OCI-LY3 (cell line): ENCODE measurements around the gene TPRA1.

ENCODE experiments used
- H2AFZ ChIP-seq: fragments of 200-600, 300-600 bp; shearing (Covaris generic); 2 replicates; pipeline ENCODE4 v1.6.0; 2014; ENCODE audit warnings: antibody characterized with exemption, low read depth, low read length
- H3K27ac ChIP-seq: fragments of 200-600, 300-600 bp; sonication (generic); 2 replicates; pipeline ENCODE4 v1.5.1; 2014; ENCODE audit warnings: mild to moderate bottlenecking, low read length, moderate library complexity, mixed read lengths
- H3K27me3 ChIP-seq: fragments of 200-600, 300-600 bp; sonication (generic); 2 replicates; pipeline ENCODE4 v1.6.1; 2014; ENCODE audit warnings: low read depth, low read length, mixed read lengths
- H3K36me3 ChIP-seq: fragments of 200-600, 300-600 bp; sonication (generic); replicated peaks from 2 replicates; pipeline ENCODE3; 2014; ENCODE audit warnings: low read depth, low read length, mixed read lengths
- H3K4me1 ChIP-seq: fragments of 300-600, 200-600 bp; sonication (generic); 2 replicates; pipeline ENCODE4 v1.6.1; 2014; ENCODE audit warnings: low read length, mixed read lengths
- H3K4me2 ChIP-seq: fragments of 200-600, 300-600 bp; sonication (generic); 2 replicates; pipeline ENCODE4 v1.6.1; 2014; ENCODE audit warnings: low read length, mixed read lengths
- H3K4me3 ChIP-seq: fragments of 300-600, 200-600 bp; sonication (generic); 2 replicates; pipeline ENCODE4 v1.5.1; 2014; ENCODE audit warnings: antibody characterized with exemption, mild to moderate bottlenecking, low read length, moderate library complexity
- H3K79me2 ChIP-seq: fragments of 300-600, 200-600 bp; shearing (Covaris generic); 2 replicates; pipeline ENCODE4 v1.6.1; 2014; ENCODE audit warnings: mild to moderate bottlenecking, low read length, mixed read lengths
- H3K9ac ChIP-seq: fragments of 300-600, 200-600 bp; shearing (Covaris generic); 2 replicates; pipeline ENCODE4 v1.6.0; 2014; ENCODE audit warnings: mild to moderate bottlenecking, low read length, moderate library complexity
- H3K9me3 ChIP-seq: fragments of 200-600, 300-600 bp; shearing (Covaris generic); 2 replicates; pipeline ENCODE4 v1.6.1; 2014; ENCODE audit warnings: low read length, mixed read lengths; ENCODE audit not compliant: insufficient read depth
- H4K20me1 ChIP-seq: fragments of 200-600, 300-600 bp; sonication (generic); 2 replicates; pipeline ENCODE4 v1.6.1; 2016; ENCODE audit warnings: low read length, mixed read lengths; ENCODE audit not compliant: insufficient read depth
- CTCF ChIP-seq: fragments of 200-600, 300-600 bp; sonication (generic); IDR thresholded peaks from 2 replicates; pipeline ENCODE4 v1.5.1; 2014; ENCODE audit warnings: antibody characterized with exemption, low read length, low read depth
- EZH2phosphoT487 ChIP-seq: fragments of 200-600 bp; shearing (Covaris generic); IDR thresholded peaks from 2 replicates; pipeline ENCODE4 v1.6.1; 2018; ENCODE audit warnings: antibody characterized with exemption, mixed run types, low read depth

TPRA1 gene

DNA sequence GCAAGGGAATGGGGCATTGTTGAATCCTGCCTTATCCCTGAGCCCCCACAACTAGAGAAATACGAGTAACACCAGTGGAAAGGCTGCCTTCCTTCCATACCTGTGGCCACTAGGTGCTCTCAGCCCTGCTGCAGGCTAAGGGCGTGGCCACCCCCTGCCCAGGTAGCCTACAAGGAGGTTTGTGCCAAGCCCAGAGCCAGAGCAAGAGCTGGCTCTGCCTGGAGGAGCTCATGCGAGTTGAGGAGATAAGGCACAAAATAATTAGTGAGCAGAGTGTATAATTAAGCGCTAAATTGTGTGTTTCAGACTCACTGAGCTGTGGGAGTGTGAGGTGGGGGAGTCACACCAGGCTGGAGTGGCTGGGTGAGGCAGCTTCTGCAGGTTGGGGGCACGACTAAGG is 49.2 kb downstream of the TPRA1 start:
- H4K20me1 ChIP-seq: no peaks in the 10 kb centered on the region
- H3K79me2 ChIP-seq: no peaks in the 10 kb centered on the region
- H3K9ac ChIP-seq: no peak overlapping the region
- H3K9me3 ChIP-seq: no peaks in the 10 kb centered on the region
- no peaks in the 10 kb centered on the region for H3K36me3 ChIP-seq
- no peak overlapping the region for H3K4me3 ChIP-seq
- no peak overlapping the region for H3K27ac ChIP-seq
- no peak overlapping the region for H3K4me2 ChIP-seq
- no peak overlapping the region for H2AFZ ChIP-seq
- TF ChIP-seq CTCF (no peak), EZH2phosphoT487 (no peak)
- H3K27me3 ChIP-seq: peaks cover 19% of the 10 kb centered on the region
- H3K4me1 ChIP-seq: no peaks in the 10 kb centered on the region

DNA sequence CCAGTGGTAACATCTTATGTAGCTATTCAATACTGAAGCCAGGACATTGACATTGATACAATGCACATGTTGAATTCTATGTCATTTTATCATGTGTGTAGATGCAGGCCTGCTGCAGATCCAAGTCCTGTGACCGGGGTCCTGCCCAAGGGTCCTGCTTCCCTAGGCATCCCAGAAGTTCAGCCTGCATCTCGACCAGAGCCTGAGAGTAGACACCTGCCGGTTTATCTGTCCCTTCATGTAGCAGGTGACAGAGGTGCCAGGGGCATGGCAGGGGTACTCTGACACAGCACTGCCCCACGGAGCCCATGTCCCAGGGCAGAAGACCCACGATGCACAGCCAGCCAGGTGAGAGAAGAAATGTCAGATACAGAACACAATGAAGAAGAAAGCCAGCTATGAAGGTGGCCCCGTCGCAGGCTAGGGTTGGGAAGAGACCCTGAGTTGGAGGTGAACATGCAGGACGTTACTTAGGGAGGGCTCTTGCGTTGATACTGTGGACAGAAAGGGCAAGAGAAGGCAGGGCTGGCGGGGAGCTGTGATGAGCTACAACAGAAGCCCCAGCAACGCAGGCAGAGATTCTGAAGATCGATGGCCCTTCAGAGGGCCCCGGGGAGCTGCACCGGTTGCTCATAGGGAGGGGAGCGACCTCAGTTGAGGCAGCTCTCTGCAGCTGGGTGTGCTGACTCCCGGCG is 51.0 kb downstream of the TPRA1 start:
- no peaks in the 10 kb centered on the region for H3K9me3 ChIP-seq
- no peak overlapping the region for H3K27ac ChIP-seq
- H3K9ac ChIP-seq: no peak overlapping the region
- no peaks in the 10 kb centered on the region for H4K20me1 ChIP-seq
- no peak for TF ChIP-seq EZH2phosphoT487
- no peak for TF ChIP-seq CTCF
- H3K79me2 ChIP-seq: no peaks in the 10 kb centered on the region
- H3K4me3 ChIP-seq: no peak overlapping the region
- H2AFZ ChIP-seq: no peak overlapping the region
- H3K4me2 ChIP-seq: no peak overlapping the region
- peaks cover 19% of the 10 kb centered on the region for H3K27me3 ChIP-seq
- H3K36me3 ChIP-seq: no peaks in the 10 kb centered on the region
- H3K4me1 ChIP-seq: no peaks in the 10 kb centered on the region

GRCh38 chr3:127538569-127538968 is 52.0 kb downstream of the TPRA1 start:
- H3K9ac ChIP-seq: no peak overlapping the region
- no peak overlapping the region for H3K4me2 ChIP-seq
- no peak overlapping the region for H2AFZ ChIP-seq
- no peaks in the 10 kb centered on the region for H3K36me3 ChIP-seq
- H3K27ac ChIP-seq: no peak overlapping the region
- H3K9me3 ChIP-seq: no peaks in the 10 kb centered on the region
- no peak overlapping the region for H3K4me3 ChIP-seq
- H3K79me2 ChIP-seq: no peaks in the 10 kb centered on the region
- TF ChIP-seq CTCF: no peak
- no peak for TF ChIP-seq EZH2phosphoT487
- no peaks in the 10 kb centered on the region for H3K4me1 ChIP-seq
- no peaks in the 10 kb centered on the region for H4K20me1 ChIP-seq
- H3K27me3 ChIP-seq: peaks cover 19% of the 10 kb centered on the region

- Histone ChIP-seq H3K4me3 (no peak overlapping the region), H3K9ac (no peak overlapping the region), H3K4me1 (no peaks in the 10 kb centered on the region), H3K36me3 (no peaks in the 10 kb centered on the region), H3K27ac (no peak overlapping the region), H3K4me2 (no peak overlapping the region), H3K79me2 (no peaks in the 10 kb centered on the region), H4K20me1 (no peaks in the 10 kb centered on the region), H2AFZ (no peak overlapping the region), H3K27me3 (peaks cover 19% of the 10 kb centered on the region), H3K9me3 (no peaks in the 10 kb centered on the region)
- TF ChIP-seq EZH2phosphoT487 (no peak), CTCF (no peak)
Measured at GRCh38 chr3:127536830-127537812, 53.4 kb downstream of the TPRA1 start.
